ENCODE data around the gene LYPD6.
A peak's percentile ranks its signal among the peaks of the same experiment; 100 is the strongest.
"Not testable (repeated sequence)": the region's sequence is repeated elsewhere in the genome, so short reads cannot be mapped to it uniquely, and the experiment has no call there.

Gene LYPD6

GRCh38 chr2:149330127-149331022, at the start of gene LYPD6:
LYPD6 (plus strand) TSS chr2:149330587; CDS start chr2:149437709, 107,122 bp downstream.
- peak; percentile 6 for DNase-seq (ENCODE audit: low read depth)

- DNase-seq (ENCODE audit: low read depth), result no peak
Measured at GRCh38 chr2:149281441-149281840, 48.9 kb upstream of the LYPD6 start.

- no peak for DNase-seq (ENCODE audit: low read depth)
Measured at GRCh38 chr2:149290662-149291061, 39.7 kb upstream of the LYPD6 start.

- DNase-seq (ENCODE audit: low read depth), result no peak
Measured at GRCh38 chr2:149291881-149292280, 38.5 kb upstream of the LYPD6 start.

GRCh38 chr2:149296031-149296430, 34.4 kb upstream of the LYPD6 start:
- DNase-seq (ENCODE audit: low read depth), result no peak

GRCh38 chr2:149307014-149307413, 23.4 kb upstream of the LYPD6 start:
- DNase-seq (ENCODE audit: low read depth), result no peak

- no peak for DNase-seq (ENCODE audit: low read depth)
Measured at GRCh38 chr2:149310349-149310748, 20.0 kb upstream of the LYPD6 start.

- DNase-seq (ENCODE audit: low read depth), result no peak
Measured at GRCh38 chr2:149312039-149312438, 18.3 kb upstream of the LYPD6 start.

- DNase-seq (ENCODE audit: low read depth), result peak; percentile 6
Measured at GRCh38 chr2:149313512-149313972, 16.8 kb upstream of the LYPD6 start.

- no peak for DNase-seq (ENCODE audit: low read depth)
Measured at GRCh38 chr2:149314687-149315086, 15.7 kb upstream of the LYPD6 start.

GRCh38 chr2:149315461-149315860, 14.9 kb upstream of the LYPD6 start:
- DNase-seq (ENCODE audit: low read depth), result no peak

GRCh38 chr2:149318566-149318965, 11.8 kb upstream of the LYPD6 start:
- not testable (repeated sequence) for DNase-seq (ENCODE audit: low read depth)

- no peak for DNase-seq (ENCODE audit: low read depth)
Measured at GRCh38 chr2:149320362-149320761, 10.0 kb upstream of the LYPD6 start.

GRCh38 chr2:149329068-149329467, 1.3 kb upstream of the LYPD6 start:
- no peak for DNase-seq (ENCODE audit: low read depth)

- peak; percentile 15 for DNase-seq (ENCODE audit: low read depth)
Measured at GRCh38 chr2:149329489-149330126, 779 bp upstream of the LYPD6 start.

- no peak for DNase-seq (ENCODE audit: low read depth)
Measured at GRCh38 chr2:149331023-149331400, 625 bp downstream of the LYPD6 start.

GRCh38 chr2:149332364-149332763, 2.0 kb downstream of the LYPD6 start:
- DNase-seq (ENCODE audit: low read depth), result no peak

- no peak for DNase-seq (ENCODE audit: low read depth)
Measured at GRCh38 chr2:149333636-149334035, 3.2 kb downstream of the LYPD6 start.

GRCh38 chr2:149334156-149334555, 3.8 kb downstream of the LYPD6 start:
- no peak for DNase-seq (ENCODE audit: low read depth)

GRCh38 chr2:149339324-149339723, 8.9 kb downstream of the LYPD6 start:
- DNase-seq (ENCODE audit: low read depth), result no peak

- DNase-seq (ENCODE audit: low read depth), result no peak
Measured at GRCh38 chr2:149342509-149342908, 12.1 kb downstream of the LYPD6 start.

GRCh38 chr2:149344105-149344504, 13.7 kb downstream of the LYPD6 start:
- DNase-seq (ENCODE audit: low read depth), result no peak

GRCh38 chr2:149346272-149346671, 15.9 kb downstream of the LYPD6 start:
- DNase-seq (ENCODE audit: low read depth), result no peak

Data from non-pigmented ciliary epithelial cell (primary cell).